H9 (cell line): ENCODE measurements around the gene MYLK3. TPM values are rescaled to one million over a fixed set of nuclear protein-coding genes. Genes with fewer than 3 reads are reported as not detected.

Experiments used
- DNase-seq: peaks from one replicate; pipeline ENCODE4 v3.0.0-alpha.2; 2017
- H2AFZ ChIP-seq: one replicate; pipeline ENCODE4 v1.6.1; 2013; ENCODE audit warnings: mild to moderate bottlenecking, low read length, control low read depth, moderate library complexity
- H2AK5ac ChIP-seq: 2 replicates; pipeline ENCODE4 v1.6.1; 2013; ENCODE audit warnings: low read length, control low read depth, mixed read lengths; ENCODE audit not compliant: insufficient read length
- H2BK120ac ChIP-seq: one replicate; pipeline ENCODE4 v1.6.1; 2013; ENCODE audit warnings: low read depth, mild to moderate bottlenecking, low read length, control low read depth, inconsistent platforms; ENCODE audit not compliant: poor library complexity, severe bottlenecking
- H2BK12ac ChIP-seq: 2 replicates; pipeline ENCODE4 v1.6.1; 2013; ENCODE audit warnings: low read length, control low read depth, mixed read lengths, low read depth; ENCODE audit not compliant: insufficient read length
- H2BK15ac ChIP-seq: 2 replicates; pipeline ENCODE4 v1.6.1; 2013; ENCODE audit warnings: low read depth, low read length, control low read depth
- H2BK20ac ChIP-seq: one replicate; pipeline ENCODE4 v1.6.1; 2013; ENCODE audit warnings: low read depth, mild to moderate bottlenecking, low read length, control low read depth, inconsistent platforms; ENCODE audit not compliant: poor library complexity, severe bottlenecking
- H2BK5ac ChIP-seq: 2 replicates; pipeline ENCODE4 v1.6.1; 2013; ENCODE audit warnings: low read length, control low read depth, mixed read lengths; ENCODE audit not compliant: insufficient read length
- H3K14ac ChIP-seq: 2 replicates; pipeline ENCODE4 v1.6.1; 2013; ENCODE audit warnings: low read length, control low read depth; ENCODE audit not compliant: insufficient read depth
- H3K18ac ChIP-seq: 2 replicates; pipeline ENCODE4 v1.6.1; 2013; ENCODE audit warnings: low read depth, mild to moderate bottlenecking, mixed read lengths, low read length, control low read depth; ENCODE audit not compliant: insufficient read length
- H3K23ac ChIP-seq: 2 replicates; pipeline ENCODE4 v1.6.1; 2013; ENCODE audit warnings: low read length, control low read depth, mixed read lengths, low read depth; ENCODE audit not compliant: insufficient read length
- H3K23me2 ChIP-seq: 2 replicates; pipeline ENCODE4 v1.6.1; 2013; ENCODE audit warnings: low read depth, mild to moderate bottlenecking, mixed read lengths, low read length, control low read depth; ENCODE audit not compliant: insufficient read length, poor library complexity, severe bottlenecking
- H3K27ac ChIP-seq: 2 replicates; pipeline ENCODE4 v1.5.1; 2013; ENCODE audit warnings: low read length, control low read depth, mixed read lengths, low read depth; ENCODE audit not compliant: insufficient read length
- H3K27me3 ChIP-seq: 2 replicates; pipeline ENCODE4 v1.6.1; 2013; ENCODE audit warnings: low read length, control low read depth, inconsistent platforms; ENCODE audit not compliant: insufficient read depth
- H3K4ac ChIP-seq: 2 replicates; pipeline ENCODE4 v1.6.1; 2013; ENCODE audit warnings: low read depth, mild to moderate bottlenecking, control low read depth, inconsistent platforms, low read length, moderate library complexity
- H3K4me1 ChIP-seq: 2 replicates; pipeline ENCODE4 v1.6.1; 2013; ENCODE audit warnings: low read length, control low read depth, inconsistent platforms; ENCODE audit not compliant: insufficient read depth
- H3K4me2 ChIP-seq: 2 replicates; pipeline ENCODE4 v1.6.1; 2013; ENCODE audit warnings: low read length, control low read depth, mixed read lengths; ENCODE audit not compliant: insufficient read length, insufficient read depth
- H3K56ac ChIP-seq: 2 replicates; pipeline ENCODE4 v1.6.1; 2013; ENCODE audit warnings: low read depth, mild to moderate bottlenecking, mixed read lengths, low read length, control low read depth; ENCODE audit not compliant: insufficient read length
- H3K79me1 ChIP-seq: 2 replicates; pipeline ENCODE4 v1.6.1; 2013; ENCODE audit warnings: low read depth, mild to moderate bottlenecking, moderate library complexity, low read length, control low read depth, inconsistent platforms; ENCODE audit not compliant: insufficient read depth, poor library complexity, severe bottlenecking
- H3K79me2 ChIP-seq: 2 replicates; pipeline ENCODE4 v1.6.1; 2013; ENCODE audit warnings: low read length, control low read depth, inconsistent platforms; ENCODE audit not compliant: insufficient read depth
- H3K9ac ChIP-seq: 2 replicates; pipeline ENCODE4 v1.6.1; 2013; ENCODE audit warnings: low read length, control low read depth, mixed read lengths; ENCODE audit not compliant: insufficient read length; ENCODE audit errors: extremely low read depth
- H3K9me3 ChIP-seq: one replicate; pipeline ENCODE4 v1.6.1; 2013; ENCODE audit warnings: low read depth, low read length, inconsistent platforms; ENCODE audit not compliant: control insufficient read depth
- H3T11ph ChIP-seq: one replicate; pipeline ENCODE4 v1.6.1; 2013; ENCODE audit warnings: mild to moderate bottlenecking, low read length, control low read depth, inconsistent platforms
- H4K20me1 ChIP-seq: one replicate; pipeline ENCODE4 v1.6.1; 2013; ENCODE audit not compliant: control insufficient read depth, insufficient read length, insufficient read depth
- H4K5ac ChIP-seq: 2 replicates; pipeline ENCODE4 v1.6.1; 2013; ENCODE audit warnings: low read depth, mild to moderate bottlenecking, mixed read lengths, low read length, control low read depth; ENCODE audit not compliant: insufficient read length
- H4K8ac ChIP-seq: replicated peaks from 2 replicates; pipeline ENCODE4 v1.6.1; 2013; ENCODE audit warnings: low read length, control low read depth, mixed read lengths, low read depth; ENCODE audit not compliant: insufficient read length
- H4K91ac ChIP-seq: 2 replicates; pipeline ENCODE4 v1.6.1; 2013; ENCODE audit warnings: low read depth, mild to moderate bottlenecking, moderate library complexity, mixed read lengths, low read length, control low read depth; ENCODE audit not compliant: insufficient read length
- H3K27ac Mint-ChIP-seq, 3 experiments: 2 replicates in 2 of 3; 3 replicates in 1 of 3; pipeline ENCODE4 v1.8.0; 2020 to 2021; ENCODE audit warnings: mixed read lengths in 3 of 3, mild to moderate bottlenecking in 1 of 3, moderate library complexity in 1 of 3
- H3K27me3 Mint-ChIP-seq: 2 replicates; pipeline ENCODE4 v1.8.0; 2021; ENCODE audit warnings: low read depth, mild to moderate bottlenecking, moderate library complexity, mixed read lengths
- H3K36me3 Mint-ChIP-seq, 3 experiments: 2 replicates in 2 of 3; 3 replicates in 1 of 3; pipeline ENCODE4 v1.8.0; 2020 to 2021; ENCODE audit warnings: low read depth in 3 of 3, mixed read lengths in 3 of 3; ENCODE audit not compliant: insufficient read depth in 1 of 3
- H3K4me1 Mint-ChIP-seq, 2 experiments: 2 replicates each; pipeline ENCODE4 v1.8.0; 2020; ENCODE audit warnings: mixed read lengths in 2 of 2
- H3K4me3 Mint-ChIP-seq, 2 experiments: 2 replicates in 1 of 2; 3 replicates in 1 of 2; pipeline ENCODE4 v1.8.0; 2020 to 2021; ENCODE audit warnings: mild to moderate bottlenecking in 2 of 2, mixed read lengths in 2 of 2, moderate library complexity in 1 of 2
- H3K9me3 Mint-ChIP-seq, 2 experiments: 2 replicates in 1 of 2; 3 replicates in 1 of 2; pipeline ENCODE4 v1.8.0; 2020; ENCODE audit warnings: mild to moderate bottlenecking in 2 of 2, mixed read lengths in 2 of 2, moderate library complexity in 1 of 2
- CTCF ChIP-seq: fragments of 200-600 bp; sonication (generic); conservative IDR thresholded peaks from 3 replicates; pipeline ENCODE4 v1.8.0; 2021; ENCODE audit warnings: antibody characterized with exemption, mild to moderate bottlenecking
- WGBS: extraction: QIAGEN DNeasy Blood & Tissue Kit; methylation state at CpG from one replicate; pipeline ENCODE4 v1.1.7; 2013; ENCODE audit warnings: missing lambda C conversion rate, low lambda C conversion rate, mixed read lengths; ENCODE audit not compliant: insufficient read length; ENCODE audit errors: extremely low coverage; 5-methylcytosine and 5-hydroxymethylcytosine counted together
- total RNA-seq: library from RNA; stranded (reverse); gene quantifications from 2 replicates; pipeline ENCODE4 v1.2.1, GENCODE V29; 2021

MYLK3 gene
- total RNA-seq, 1 experiment from 2014 or later: 0.90 TPM

GRCh38 chr16:46673320-46674013, 74.7 kb downstream of the MYLK3 start:
- Histone ChIP-seq H2BK15ac (no peak overlapping the region), H3K4me1 (no peaks in the 10 kb centered on the region), H3K27ac (no peak overlapping the region), H3K27me3 (no peaks in the 10 kb centered on the region), H4K8ac (no peak overlapping the region), H3K9me3 (no peaks in the 10 kb centered on the region), H3T11ph (no peak overlapping the region), H3K4me2 (no peak overlapping the region), H3K79me2 (no peaks in the 10 kb centered on the region), H2AK5ac (no peak overlapping the region), H3K18ac (no peak overlapping the region), H3K14ac (no peak overlapping the region), H2AFZ (no peak overlapping the region), H3K23ac (no peak overlapping the region), H3K23me2 (no peaks in the 10 kb centered on the region), H4K91ac (no peak overlapping the region), H4K20me1 (no peaks in the 10 kb centered on the region), H3K56ac (no peak overlapping the region), H3K9ac (no peak overlapping the region), H2BK12ac (no peak overlapping the region), H3K4ac (no peak overlapping the region), H4K5ac (no peak overlapping the region), H2BK20ac (no peak overlapping the region), H2BK120ac (no peak overlapping the region), H3K79me1 (no peaks in the 10 kb centered on the region), H2BK5ac (no peak overlapping the region)
- H3K27ac Mint-ChIP-seq: peak overlapping the region in 1 of 3 experiments; percentile 15; a peak in 1 of 7 replicates
- no peak overlapping the region; a peak in 2 of 5 replicates for H3K4me3 Mint-ChIP-seq
- H3K4me1 Mint-ChIP-seq: no peaks in the 10 kb centered on the region
- TF ChIP-seq CTCF: peak; percentile 100
- H3K27me3 Mint-ChIP-seq: no peaks in the 10 kb centered on the region
- peak; percentile 63 for DNase-seq
- H3K9me3 Mint-ChIP-seq: no peaks in the 10 kb centered on the region
- WGBS: no CpG with 5 or more reads among the region's 6 CpGs
- peaks cover 25 to 79% (median 76%) of the 10 kb centered on the region in 3 experiments; a peak in 6 of 7 replicates for H3K36me3 Mint-ChIP-seq
